Osteoblast (primary cell): Measurements from ENCODE around the gene RIT1. TPM values are rescaled to one million over a fixed set of nuclear protein-coding genes. Genes with fewer than 3 reads are reported as not detected.

Experiments
- DNase-seq: peaks from one replicate; pipeline ENCODE4 v3.0.0; 2011; ENCODE audit warnings: low spot score, mixed read lengths; ENCODE audit not compliant: insufficient read length; ENCODE audit errors: missing footprints
- H2AFZ ChIP-seq: 2 replicates; pipeline ENCODE4 v1.6.0; 2011; ENCODE audit warnings: mild to moderate bottlenecking, low read length
- H3K27ac ChIP-seq: 2 replicates; pipeline ENCODE4 v1.5.1; 2011; ENCODE audit warnings: mild to moderate bottlenecking, low read depth, low read length, moderate library complexity
- H3K27me3 ChIP-seq: 2 replicates; pipeline ENCODE4 v1.6.0; 2012; ENCODE audit warnings: mild to moderate bottlenecking, control low read depth, inconsistent platforms, low read length, moderate library complexity; ENCODE audit not compliant: insufficient read depth
- H3K36me3 ChIP-seq: 2 replicates; pipeline ENCODE4 v1.5.1; 2011; ENCODE audit warnings: mild to moderate bottlenecking, low read length, control low read depth, moderate library complexity; ENCODE audit not compliant: insufficient read depth
- H3K4me1 ChIP-seq: 2 replicates; pipeline ENCODE4 v1.5.1; 2011; ENCODE audit warnings: mild to moderate bottlenecking, low read length, control low read depth, moderate library complexity; ENCODE audit not compliant: insufficient read depth
- H3K4me2 ChIP-seq: 2 replicates; pipeline ENCODE4 v1.6.0; 2011; ENCODE audit warnings: mild to moderate bottlenecking, low read length; ENCODE audit not compliant: insufficient read depth
- H3K4me3 ChIP-seq: fragments of 200-600 bp; sonication (generic); 3 replicates; pipeline ENCODE4 v1.5.1; 2012; ENCODE audit warnings: mild to moderate bottlenecking, low read length, inconsistent platforms; ENCODE audit not compliant: insufficient read depth
- H3K79me2 ChIP-seq: 2 replicates; pipeline ENCODE4 v1.6.0; 2012; ENCODE audit warnings: mild to moderate bottlenecking, low read length, control low read depth, inconsistent platforms; ENCODE audit not compliant: insufficient read depth
- H3K9me3 ChIP-seq: 2 replicates; pipeline ENCODE4 v1.5.1; 2011; ENCODE audit warnings: low read depth, low read length, control low read depth
- H4K20me1 ChIP-seq: 2 replicates; pipeline ENCODE4 v1.6.0; 2012; ENCODE audit warnings: mild to moderate bottlenecking, low read length, control low read depth; ENCODE audit not compliant: insufficient read depth
- CTCF ChIP-seq: IDR thresholded peaks from 2 replicates; pipeline ENCODE4 v1.5.1; 2011; ENCODE audit warnings: mild to moderate bottlenecking, low read depth, low read length, moderate library complexity; ENCODE audit errors: extremely low read depth
- total RNA-seq: library from RNA; depleted of rRNA; stranded (reverse); fragments of >200 nt; gene quantifications from 2 replicates; pipeline ENCODE4 v1.2.3, GENCODE V29; 2012

Gene RIT1
- total RNA-seq, 1 donor: 36.9 TPM

GRCh38 chr1:155884031-155884960 is 26.9 kb downstream of the RIT1 start:
- H3K27me3 ChIP-seq: no peaks in the 10 kb centered on the region
- H3K4me1 ChIP-seq: peaks cover 25% of the 10 kb centered on the region
- H3K27ac ChIP-seq: peak overlapping the region; percentile 9
- no peaks in the 10 kb centered on the region for H3K79me2 ChIP-seq
- H3K36me3 ChIP-seq: peaks cover 9% of the 10 kb centered on the region
- H4K20me1 ChIP-seq: no peaks in the 10 kb centered on the region
- no peak overlapping the region for H2AFZ ChIP-seq
- TF ChIP-seq CTCF: no peak
- H3K9me3 ChIP-seq: no peaks in the 10 kb centered on the region
- H3K4me3 ChIP-seq: no peak overlapping the region
- H3K4me2 ChIP-seq: peak overlapping the region; percentile 6
- DNase-seq: no peak

GRCh38 chr1:155882766-155883165 is 28.4 kb downstream of the RIT1 start:
- no peaks in the 10 kb centered on the region for H3K9me3 ChIP-seq
- no peak for DNase-seq
- H3K4me1 ChIP-seq: peaks cover 17% of the 10 kb centered on the region
- H3K27ac ChIP-seq: no peak overlapping the region
- H2AFZ ChIP-seq: no peak overlapping the region
- no peaks in the 10 kb centered on the region for H3K27me3 ChIP-seq
- no peak overlapping the region for H3K4me3 ChIP-seq
- H3K36me3 ChIP-seq: peaks cover 9% of the 10 kb centered on the region
- H3K4me2 ChIP-seq: no peak overlapping the region
- no peaks in the 10 kb centered on the region for H3K79me2 ChIP-seq
- TF ChIP-seq CTCF: no peak
- no peaks in the 10 kb centered on the region for H4K20me1 ChIP-seq

- Histone ChIP-seq H3K27ac (no peak overlapping the region), H4K20me1 (no peaks in the 10 kb centered on the region), H3K36me3 (peaks cover 9% of the 10 kb centered on the region), H3K9me3 (no peaks in the 10 kb centered on the region), H3K4me1 (peaks cover 17% of the 10 kb centered on the region), H3K27me3 (no peaks in the 10 kb centered on the region), H3K4me3 (no peak overlapping the region), H3K4me2 (no peak overlapping the region), H3K79me2 (no peaks in the 10 kb centered on the region), H2AFZ (no peak overlapping the region)
- TF ChIP-seq CTCF: no peak
- no peak for DNase-seq
Observed at GRCh38 chr1:155882235-155882634, 28.9 kb downstream of the RIT1 start.

- Histone ChIP-seq H4K20me1 (no peaks in the 10 kb centered on the region), H2AFZ (no peak overlapping the region), H3K4me3 (no peak overlapping the region), H3K9me3 (no peaks in the 10 kb centered on the region), H3K79me2 (no peaks in the 10 kb centered on the region), H3K4me2 (no peak overlapping the region), H3K27me3 (no peaks in the 10 kb centered on the region), H3K4me1 (peaks cover 17% of the 10 kb centered on the region), H3K27ac (no peak overlapping the region), H3K36me3 (peaks cover 9% of the 10 kb centered on the region)
- no peak for DNase-seq
- no peak for TF ChIP-seq CTCF
Observed at GRCh38 chr1:155880950-155881349, 30.2 kb downstream of the RIT1 start.
